Stomach (tissue), 4 donors: ENCODE results near the gene C7orf57.

Source experiments
- CTCF ChIP-seq, 7 experiments: fragments of 450-650 bp in 4 of 7; fragments of 200-600 bp in 3 of 7; sonication (generic) in 3 of 7; IDR thresholded peaks; one replicate each; pipeline ENCODE4 v1.5.1; 2016 to 2019; ENCODE audit warnings: antibody characterized with exemption in 7 of 7, control low read depth in 2 of 7, mild to moderate bottlenecking in 1 of 7
- EP300 ChIP-seq: sonication (generic); formaldehyde crosslinking; IDR thresholded peaks from one replicate; pipeline ENCODE4 v1.6.1; 2017; ENCODE audit warnings: antibody characterized with exemption

GRCh38 chr7:48046458-48046857 is 11.1 kb downstream of the C7orf57 start:
- TF ChIP-seq CTCF (IDR thresholded peaks at IDR 0.05) (no peak), EP300 (no peak)
